IPS-11a (cell line): Measurements from ENCODE around the gene IFT27.
"Not testable (repeated sequence)": the region's sequence is repeated elsewhere in the genome, so short reads cannot be mapped to it uniquely, and the experiment has no call there.

Experiments used
- H3K4me3 ChIP-seq: one replicate; pipeline ENCODE4 v1.5.1; 2013; ENCODE audit warnings: low read depth, low read length, control low read depth

The IFT27 gene

DNA sequence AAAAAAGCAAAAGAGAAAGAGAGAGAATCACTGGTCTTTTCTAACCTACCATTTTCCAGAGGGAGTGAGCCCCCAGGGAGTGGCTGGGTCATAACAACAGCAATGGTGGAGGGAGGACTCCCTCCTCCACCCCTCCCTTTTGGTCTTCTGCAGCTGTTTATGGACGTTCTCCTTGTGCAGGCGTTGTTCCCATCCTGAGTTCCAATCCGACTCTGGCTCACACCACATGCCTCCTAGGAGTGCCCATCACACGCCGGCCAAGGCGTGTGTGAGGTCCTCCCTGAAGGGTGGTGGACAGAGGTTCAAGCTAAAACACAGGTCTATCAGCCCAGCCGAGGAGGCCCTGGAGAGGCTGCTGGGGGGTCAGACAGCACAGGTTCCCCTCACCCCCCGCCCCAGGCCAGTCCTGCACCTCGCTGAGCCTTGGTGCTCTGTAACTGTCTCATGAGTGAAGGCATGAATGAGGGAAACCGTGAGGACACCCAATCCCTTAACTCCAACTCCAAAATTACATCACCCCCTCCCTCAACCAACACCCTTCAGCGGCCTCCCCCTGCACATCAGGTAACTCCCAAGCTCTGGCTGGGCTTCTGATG is 29.4 kb downstream of the IFT27 start:
- H3K4me3 ChIP-seq, result no peak overlapping the region

DNA sequence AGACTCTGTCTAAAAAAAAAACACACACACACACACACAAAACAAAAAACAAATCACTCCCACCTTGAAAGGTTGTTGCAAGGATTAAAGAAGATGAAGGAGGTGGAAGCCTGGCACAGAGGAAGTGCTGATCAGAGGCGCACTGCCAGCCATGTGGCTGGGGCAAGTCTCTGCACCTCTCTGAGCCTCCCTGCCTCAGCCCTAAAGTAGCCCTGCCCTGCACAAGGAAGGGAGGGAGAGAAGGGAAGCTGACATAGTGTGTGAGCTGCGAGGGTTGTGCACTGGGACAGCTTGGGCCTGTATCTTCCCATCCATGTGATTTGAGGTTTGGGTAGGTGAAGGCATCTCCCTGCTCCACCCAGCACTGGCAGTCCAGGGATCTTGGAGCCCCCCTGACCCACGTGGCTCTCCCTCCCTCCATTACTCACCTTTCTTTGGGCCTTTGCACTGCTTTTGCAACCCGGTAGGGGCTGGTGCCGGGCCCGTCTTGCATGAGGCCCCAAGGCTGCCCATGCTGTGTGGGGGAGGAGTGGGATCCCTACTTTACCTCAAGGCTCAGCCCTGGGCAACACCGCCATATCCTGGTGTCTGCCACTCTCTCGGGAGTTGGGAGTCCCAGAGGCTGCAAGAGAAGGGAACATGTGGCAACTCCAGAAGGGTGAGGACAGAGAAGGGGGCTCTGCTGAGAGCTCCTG is 30.5 kb downstream of the IFT27 start:
- H3K4me3 ChIP-seq, result no peak overlapping the region

- no peak overlapping the region for H3K4me3 ChIP-seq
These were observed 31.1 kb downstream of the IFT27 start for GRCh38 chr22:36744791-36745190.

- H3K4me3 ChIP-seq, result no peak overlapping the region
These were observed 31.5 kb downstream of the IFT27 start for GRCh38 chr22:36744413-36744765.

GRCh38 chr22:36743591-36744412 is 32.1 kb downstream of the IFT27 start:
- H3K4me3 ChIP-seq, result no peak overlapping the region

DNA sequence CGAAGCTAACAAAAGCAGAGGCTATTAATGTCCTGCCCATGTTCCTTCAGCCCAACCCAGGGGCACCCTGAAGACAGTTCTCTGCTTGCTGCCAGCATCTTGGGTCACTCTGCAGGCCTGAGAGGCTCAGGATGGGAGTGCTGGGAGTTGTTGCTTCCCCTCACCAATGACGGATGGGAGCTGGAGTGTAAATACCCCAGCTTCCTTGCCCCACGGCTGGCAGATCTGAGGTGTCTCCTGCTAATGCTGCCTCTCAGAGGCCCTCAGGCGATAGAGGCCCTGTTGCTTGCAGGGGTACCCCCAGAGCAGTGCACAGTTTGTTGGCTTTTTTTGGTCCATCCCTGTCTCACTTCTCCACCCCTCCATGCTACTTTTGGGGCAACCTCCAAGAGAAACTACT is 32.9 kb downstream of the IFT27 start:
- H3K4me3 ChIP-seq, result no peak overlapping the region

DNA sequence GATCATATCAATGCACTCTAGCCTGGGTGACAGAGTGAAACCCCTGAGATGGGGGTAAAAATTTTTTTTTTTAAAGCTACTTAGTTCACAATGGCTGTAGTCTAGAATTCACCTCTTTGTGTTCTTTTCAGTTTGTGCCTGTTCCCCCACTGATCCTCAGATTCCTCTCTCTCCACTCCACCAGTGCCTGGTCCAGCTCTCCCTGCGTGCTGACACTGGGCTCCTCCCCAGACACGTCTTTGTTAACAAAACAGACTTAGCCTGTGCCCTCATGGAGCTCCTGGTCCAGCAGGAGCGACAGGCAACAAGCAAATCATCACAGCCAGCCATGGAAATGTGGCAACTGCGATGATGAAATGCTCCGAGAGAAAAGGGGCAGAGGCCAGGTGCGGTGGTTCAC is 34.0 kb downstream of the IFT27 start:
- H3K4me3 ChIP-seq, result no peak overlapping the region

- H3K4me3 ChIP-seq, result no peak overlapping the region
These were observed 34.6 kb downstream of the IFT27 start for GRCh38 chr22:36741204-36741793.

- no peak overlapping the region for H3K4me3 ChIP-seq
These were observed 35.2 kb downstream of the IFT27 start for GRCh38 chr22:36740716-36741115.

DNA sequence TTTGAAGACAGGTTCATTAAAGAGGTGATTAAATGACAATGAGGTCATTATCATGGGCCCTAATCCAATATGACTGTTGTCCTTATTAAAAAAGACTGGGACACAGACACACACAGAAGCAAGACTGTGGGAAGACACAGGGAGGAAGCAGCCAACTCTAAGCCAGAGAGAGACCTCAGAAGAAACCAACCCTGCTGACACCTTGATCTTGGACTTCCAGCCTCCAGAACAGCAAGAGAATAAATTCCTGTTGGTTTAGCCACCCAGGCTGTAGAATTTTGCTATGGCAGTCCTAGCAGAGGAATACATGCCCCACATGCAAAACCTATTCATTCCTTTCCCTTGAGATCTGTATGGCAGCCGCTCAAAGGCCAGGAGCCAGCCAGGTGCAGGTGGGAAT is 36.7 kb downstream of the IFT27 start:
- H3K4me3 ChIP-seq, result no peak overlapping the region

DNA sequence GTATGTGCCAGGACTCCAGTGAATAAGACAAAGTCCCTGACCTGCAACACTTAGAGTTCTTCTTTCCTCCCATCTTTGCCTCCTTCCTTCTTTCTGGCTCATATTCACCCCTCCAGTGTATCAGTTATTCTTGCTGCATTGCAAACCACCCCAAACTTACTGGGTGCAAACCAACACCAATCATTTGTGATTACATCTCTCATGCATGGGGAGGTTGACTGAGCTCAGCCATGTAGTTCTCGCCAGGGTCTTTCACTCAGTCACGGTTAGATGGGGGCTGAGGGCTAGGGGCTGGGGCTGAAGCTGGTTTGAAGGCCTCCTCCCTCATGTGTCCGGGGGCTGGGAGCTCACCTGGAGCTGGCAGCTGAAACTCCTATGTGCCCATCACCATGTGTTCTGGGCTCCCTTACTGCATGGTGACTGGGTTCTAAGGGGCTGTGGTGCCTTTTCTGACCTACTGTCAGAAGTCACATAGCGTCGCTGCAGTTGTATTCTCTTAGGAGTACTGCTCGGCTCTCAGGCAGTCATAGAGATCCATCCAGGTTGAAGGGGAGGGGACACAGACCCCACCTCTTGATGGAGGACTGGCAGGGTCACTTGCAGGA is 37.4 kb downstream of the IFT27 start:
- no peak overlapping the region for H3K4me3 ChIP-seq

- H3K4me3 ChIP-seq, result no peak overlapping the region
These were observed 38.1 kb downstream of the IFT27 start for GRCh38 chr22:36737776-36738175.

DNA sequence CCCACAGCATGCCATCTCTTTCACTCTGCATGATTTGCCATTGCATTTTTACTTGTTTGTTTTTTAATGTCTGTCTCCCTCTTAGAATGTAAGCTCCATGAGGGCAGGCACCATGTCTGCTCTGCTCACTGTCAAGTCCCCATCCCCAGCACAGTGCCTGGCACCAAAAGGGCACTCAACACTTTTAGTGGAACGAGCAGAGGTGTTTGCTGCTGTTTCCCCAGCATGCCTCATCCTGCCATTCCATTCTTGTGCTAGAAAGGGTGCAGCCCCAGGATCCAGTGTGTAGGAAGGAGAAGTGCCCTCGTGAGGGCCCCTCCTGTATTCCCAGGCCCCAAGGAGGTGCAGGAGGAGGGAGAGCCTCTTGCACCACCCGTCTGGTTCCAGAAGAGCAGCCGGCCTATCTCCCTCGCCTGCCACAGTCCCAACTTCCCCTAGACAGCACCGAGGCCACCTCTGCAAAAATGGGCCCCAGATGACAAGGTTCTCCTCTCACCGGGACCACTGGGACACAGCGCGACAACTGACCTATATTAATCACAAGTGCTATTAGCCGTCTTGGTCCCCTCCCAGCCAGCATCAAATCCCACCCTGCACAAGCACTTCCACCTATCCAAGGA is 39.1 kb downstream of the IFT27 start:
- no peak overlapping the region for H3K4me3 ChIP-seq

DNA sequence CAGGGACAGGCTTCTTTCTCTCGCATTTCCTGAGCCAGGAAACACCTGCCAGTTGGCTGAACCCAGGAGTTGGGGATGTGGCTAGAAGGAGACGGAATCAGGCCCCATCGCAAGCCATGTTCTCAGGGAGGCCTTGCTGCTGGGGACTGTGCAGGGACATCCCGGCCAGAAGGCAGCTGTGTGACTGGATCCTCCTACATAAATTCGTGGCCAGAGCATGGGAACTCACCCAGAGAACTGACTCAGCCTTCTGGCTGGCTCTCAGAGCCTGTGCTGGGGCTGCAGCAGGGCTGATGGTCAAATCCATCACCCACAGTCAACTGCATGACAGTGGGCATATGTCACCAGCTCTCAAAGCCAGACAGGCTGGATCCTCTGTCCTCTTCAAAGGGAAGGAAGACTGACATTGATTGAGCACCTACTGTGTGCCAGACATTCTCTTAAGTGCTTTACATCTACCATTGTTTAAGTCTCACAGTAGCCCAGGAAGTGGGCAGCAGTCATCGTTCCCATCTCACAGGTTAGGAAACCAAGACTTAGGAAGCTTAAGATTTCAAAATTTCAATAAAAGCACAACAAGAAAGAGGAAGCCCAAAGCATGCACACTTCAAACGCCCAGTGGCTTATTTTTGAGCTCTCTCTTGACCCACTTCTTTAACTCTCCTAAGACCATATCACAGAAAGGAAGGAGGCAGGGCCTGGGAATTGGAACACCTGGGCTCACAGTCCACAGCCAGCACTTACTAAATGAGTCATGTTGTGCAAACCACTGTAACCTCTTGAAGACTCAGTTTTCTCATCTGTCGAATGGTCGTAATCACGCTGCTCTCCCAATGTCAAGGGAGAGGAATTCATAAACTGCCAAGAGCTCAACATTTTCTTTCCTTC is 41.5 kb downstream of the IFT27 start:
- no peak overlapping the region for H3K4me3 ChIP-seq

- no peak overlapping the region for H3K4me3 ChIP-seq
These were observed 42.6 kb downstream of the IFT27 start for GRCh38 chr22:36733271-36733670.

GRCh38 chr22:36732609-36733008 is 43.3 kb downstream of the IFT27 start:
- no peak overlapping the region for H3K4me3 ChIP-seq

GRCh38 chr22:36731916-36732315 is 44.0 kb downstream of the IFT27 start:
- H3K4me3 ChIP-seq, result no peak overlapping the region

GRCh38 chr22:36731321-36731720 is 44.6 kb downstream of the IFT27 start:
- not testable (repeated sequence) for H3K4me3 ChIP-seq

GRCh38 chr22:36730176-36730858 is 45.6 kb downstream of the IFT27 start:
- no peak overlapping the region for H3K4me3 ChIP-seq
